Frontal cortex (tissue), 4 donors: ENCODE data around the gene FLVCR1. TPM values are rescaled to one million over a fixed set of nuclear protein-coding genes. Genes with fewer than 3 reads are reported as not detected.

Source experiments
- DNase-seq, 2 donors: peaks; one replicate each; pipeline ENCODE4 v3.0.0; 2012; ENCODE audit warnings: low spot score in 2 of 2
- FAIRE-seq: peaks from 2 replicates; lab custom pipeline; 2012; peaks lifted over from hg19 to GRCh38; lab: Jason Lieb, UNC
- small RNA-seq: library from RNA; depleted of rRNA; stranded (forward); fragments of <200 nt; gene quantifications from one replicate; pipeline ENCODE3, GENCODE V24; 2014
- total RNA-seq: library from RNA; depleted of rRNA; stranded (reverse); fragments of >200 nt; gene quantifications from one replicate; pipeline ENCODE4 v1.2.3, GENCODE V29; 2014
- donor health status: control.
- donor health status: control.
- donor health status: control.

The FLVCR1 gene
- total RNA-seq, 1 donor from 2014 or later = 42.8 TPM

- DNase-seq (no peak), FAIRE-seq (no peak)
Observed at GRCh38 chr1:212942679-212943392, 84.8 kb downstream of the FLVCR1 start.

DNA sequence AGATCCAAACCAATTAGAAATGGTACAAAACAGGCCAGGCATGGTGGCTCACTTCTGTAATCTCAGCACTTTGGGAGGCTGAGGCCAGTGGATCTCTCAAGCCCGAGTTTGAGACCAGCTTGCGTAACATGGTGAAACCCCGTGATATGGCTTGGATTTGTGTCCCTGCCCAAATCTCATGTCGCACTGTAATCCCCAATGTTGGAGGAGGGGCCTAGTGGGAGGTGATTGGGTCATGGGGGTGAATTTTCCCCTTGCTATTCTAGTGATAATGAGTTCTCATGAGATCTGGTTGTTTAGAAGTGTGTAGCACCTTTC is 85.3 kb downstream of the FLVCR1 start:
- no peak for DNase-seq
- FAIRE-seq = no peak

DNA sequence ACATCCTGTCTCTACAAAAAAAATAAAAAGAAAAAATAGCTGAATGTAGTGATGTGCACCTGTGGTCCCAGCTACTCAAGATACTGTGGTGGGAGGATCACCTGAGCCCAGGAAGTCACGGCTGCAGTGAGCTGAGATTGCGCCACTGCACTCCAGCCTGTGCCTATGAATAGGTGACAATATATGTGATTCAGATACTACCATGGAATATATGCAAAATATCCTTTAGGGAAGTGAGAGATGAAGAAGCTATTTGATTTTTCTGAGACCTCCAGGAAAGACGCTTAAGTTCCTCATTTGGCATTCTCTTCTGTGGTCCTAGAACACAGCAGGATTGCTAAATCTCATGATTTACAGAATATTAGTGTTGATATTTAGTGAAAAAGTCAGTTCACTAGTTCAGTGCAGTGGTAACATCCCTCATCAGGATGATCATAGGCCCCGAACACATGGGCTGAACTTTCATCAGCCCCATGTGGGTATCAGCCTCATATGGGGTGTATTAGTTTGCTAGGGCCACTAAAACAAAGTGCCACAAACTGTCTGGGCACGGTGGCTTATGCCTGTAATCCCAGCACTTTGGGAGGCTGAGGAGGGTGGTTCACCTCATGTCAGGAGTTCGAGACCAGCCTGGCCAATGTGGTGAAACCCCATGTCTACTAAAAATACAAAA is 86.3 kb downstream of the FLVCR1 start:
- FAIRE-seq (no peak), DNase-seq (no peak)

GRCh38 chr1:212945056-212945455 is 87.0 kb downstream of the FLVCR1 start:
- DNase-seq = no peak
- FAIRE-seq = no peak

DNA sequence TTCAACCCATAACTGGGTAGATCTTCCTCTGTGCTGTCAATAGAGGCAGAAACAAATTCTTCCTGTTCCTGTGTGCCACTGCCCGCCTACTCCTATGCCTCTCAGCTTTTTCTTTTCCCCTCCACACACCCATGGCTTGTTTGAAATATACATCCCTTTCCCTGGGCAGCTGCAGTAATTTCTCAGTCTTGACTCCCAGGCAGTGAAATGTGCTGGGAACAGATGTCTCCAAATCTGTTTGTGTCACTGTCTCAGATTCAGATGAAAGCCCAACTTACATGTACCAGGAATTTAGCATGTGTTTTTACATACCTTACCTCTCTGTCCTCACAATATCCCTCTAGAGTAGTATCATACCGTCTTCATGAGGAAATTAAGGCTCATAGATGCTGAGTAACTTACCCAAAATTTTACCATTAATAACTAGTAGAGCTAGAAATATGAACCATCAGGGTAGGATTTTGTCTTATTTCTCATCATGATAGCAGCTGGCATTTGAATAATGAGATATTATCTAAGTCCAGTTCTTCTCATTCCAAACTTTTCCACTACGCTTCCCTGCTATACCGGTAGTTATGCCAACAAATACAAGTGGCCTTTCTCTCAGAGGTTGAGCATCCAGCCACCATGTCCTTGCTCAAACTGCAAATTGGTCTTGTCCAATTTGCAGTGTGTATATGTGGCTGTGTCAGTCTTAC is 87.5 kb downstream of the FLVCR1 start:
- FAIRE-seq = no peak

DNA sequence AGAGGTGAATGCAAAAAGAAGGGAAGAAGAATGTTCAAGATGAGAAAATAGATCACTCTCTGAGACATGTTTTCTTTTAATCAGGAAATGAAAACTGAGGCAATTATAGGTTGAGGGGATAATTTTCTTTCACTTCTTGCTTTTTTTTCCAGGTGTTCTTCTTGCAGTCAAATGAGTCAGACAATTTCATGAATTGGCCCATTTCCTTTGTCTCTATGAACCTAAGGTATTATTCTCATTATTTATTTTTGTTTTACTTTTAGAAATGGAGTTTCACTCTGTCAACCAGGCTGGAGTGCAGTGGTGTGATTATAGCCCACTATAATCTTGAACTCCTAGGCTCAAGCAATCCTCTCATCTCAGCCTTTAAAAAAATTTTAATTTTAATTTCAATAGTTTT is 88.8 kb downstream of the FLVCR1 start:
- no peak for FAIRE-seq
- DNase-seq = no peak

More for the DNA sequence above, 87.5 kb downstream of the FLVCR1 start:
- no peak for DNase-seq

Small RNA genes within 50 kb of the gene (small RNA-seq; reads per million reads assigned to genes)
- gene AC104333.1 (not detected), gene AC104333.2 (not detected)

Other genes with a start within 250 kb of the FLVCR1 start
- 1.6 TPM for gene ATF3, start 249.5 kb upstream of the FLVCR1 start, total RNA-seq
- gene BATF3, start 158.4 kb upstream of the FLVCR1 start, total RNA-seq = 5.7 TPM
- gene NSL1, start 66.5 kb upstream of the FLVCR1 start, total RNA-seq = 60.3 TPM
- gene TATDN3, start 66.4 kb upstream of the FLVCR1 start, total RNA-seq = 33.8 TPM
- 2.0 TPM for gene SPATA45, start 10.6 kb upstream of the FLVCR1 start, total RNA-seq
- gene VASH2, start 92.3 kb downstream of the FLVCR1 start, total RNA-seq = 28.1 TPM
- gene ANGEL2, start 157.6 kb downstream of the FLVCR1 start, total RNA-seq = 79.1 TPM
- 79.5 TPM for gene RPS6KC1, start 193.0 kb downstream of the FLVCR1 start, total RNA-seq